AG08395 (cell line): ENCODE results near the gene MRPL45.
"Not testable (repeated sequence)": the region's sequence is repeated elsewhere in the genome, so short reads cannot be mapped to it uniquely, and the experiment has no call there.

Experiments
- DNase-seq: peaks from one replicate; pipeline ENCODE4 v3.0.0; 2012; ENCODE audit warnings: mixed read lengths, low spot score

The MRPL45 gene

GRCh38 chr17:38296834-38297517 is at the start of gene MRPL45:
Gene MRPL45, plus strand, starts transcription at chr17:38297168. Its CDS starts 16 bp downstream, at chr17:38297184.
- peak; percentile 98 for DNase-seq

- not testable (repeated sequence) for DNase-seq
Observed at GRCh38 chr17:38253191-38253590, 43.8 kb upstream of the MRPL45 start.

GRCh38 chr17:38254357-38254756 is 42.6 kb upstream of the MRPL45 start:
- DNase-seq: not testable (repeated sequence)

- DNase-seq: peak; percentile 83
Observed at GRCh38 chr17:38257013-38257621, 39.9 kb upstream of the MRPL45 start.

- not testable (repeated sequence) for DNase-seq
Observed at GRCh38 chr17:38265974-38266506, 30.9 kb upstream of the MRPL45 start.

- not testable (repeated sequence) for DNase-seq
Observed at GRCh38 chr17:38266571-38266970, 30.4 kb upstream of the MRPL45 start.

GRCh38 chr17:38268138-38268537 is 28.8 kb upstream of the MRPL45 start:
- DNase-seq: not testable (repeated sequence)

GRCh38 chr17:38269045-38269444 is 27.9 kb upstream of the MRPL45 start:
- not testable (repeated sequence) for DNase-seq

- DNase-seq: not testable (repeated sequence)
Observed at GRCh38 chr17:38269552-38269951, 27.4 kb upstream of the MRPL45 start.

GRCh38 chr17:38285994-38286393 is 11.0 kb upstream of the MRPL45 start:
- not testable (repeated sequence) for DNase-seq

GRCh38 chr17:38286501-38287091 is 10.4 kb upstream of the MRPL45 start:
- DNase-seq: not testable (repeated sequence)

- DNase-seq: peak; percentile 1
Observed at GRCh38 chr17:38288217-38288827, 8.6 kb upstream of the MRPL45 start.

- not testable (repeated sequence) for DNase-seq
Observed at GRCh38 chr17:38289760-38290159, 7.2 kb upstream of the MRPL45 start.

- DNase-seq: not testable (repeated sequence)
Observed at GRCh38 chr17:38295602-38296365, 1.2 kb upstream of the MRPL45 start.

GRCh38 chr17:38315497-38315896 is 18.5 kb downstream of the MRPL45 start:
- no peak for DNase-seq

GRCh38 chr17:38317081-38317480 is 20.1 kb downstream of the MRPL45 start:
- DNase-seq: no peak

- no peak for DNase-seq
Observed at GRCh38 chr17:38320482-38320881, 23.5 kb downstream of the MRPL45 start.

- DNase-seq: peak; percentile 78
Observed at GRCh38 chr17:38322156-38322779, 25.3 kb downstream of the MRPL45 start.

GRCh38 chr17:38322897-38323296 is 25.9 kb downstream of the MRPL45 start:
- no peak for DNase-seq

- DNase-seq: no peak
Observed at GRCh38 chr17:38324141-38324697, 27.3 kb downstream of the MRPL45 start.

- no peak for DNase-seq
Observed at GRCh38 chr17:38324772-38325171, 27.8 kb downstream of the MRPL45 start.
